Astrocyte (in vitro differentiated cells and primary cell): ENCODE measurements around the gene MET.

Experiments
- EZH2 ChIP-seq: IDR thresholded peaks from 2 replicates; pipeline ENCODE4 v1.6.1; 2012; ENCODE audit warnings: mild to moderate bottlenecking, low read length, inconsistent platforms; ENCODE audit not compliant: insufficient read depth
- TF ChIP-seq, protein P1 (sequence below): IDR thresholded peaks from 2 replicates; pipeline ENCODE4 v1.5.1; 2011; ENCODE audit warnings: low read depth, mild to moderate bottlenecking, inconsistent platforms, low read length, moderate library complexity; ENCODE audit not compliant: insufficient read depth

DNA sequence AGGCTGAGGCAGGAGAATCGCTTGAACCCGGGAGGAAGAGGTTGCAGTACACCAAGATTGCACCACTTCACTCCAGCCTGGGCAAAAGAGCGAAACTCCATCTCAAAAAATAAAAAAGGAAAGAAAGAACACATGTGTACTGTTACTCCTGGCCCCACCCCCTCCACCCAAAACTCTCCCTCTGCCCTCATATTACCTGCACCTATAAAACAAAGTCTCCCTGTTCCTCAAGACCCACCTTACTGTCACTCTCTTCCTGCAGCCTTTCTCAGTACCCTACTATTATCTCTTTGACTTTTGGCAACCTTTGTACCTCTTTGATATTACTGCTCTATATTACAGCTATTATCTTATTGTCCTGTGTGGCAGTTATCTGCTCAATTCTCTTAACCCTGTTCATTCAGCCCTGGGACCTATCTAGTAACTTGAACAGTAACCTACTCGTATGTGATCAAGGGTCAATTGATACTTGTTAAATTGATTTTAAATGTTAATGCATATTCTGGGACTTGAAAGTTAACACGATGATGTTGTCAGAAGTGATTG is 121.9 kb downstream of the MET start:
- TF ChIP-seq EZH2 = no peak
- TF ChIP-seq, protein P1, sequence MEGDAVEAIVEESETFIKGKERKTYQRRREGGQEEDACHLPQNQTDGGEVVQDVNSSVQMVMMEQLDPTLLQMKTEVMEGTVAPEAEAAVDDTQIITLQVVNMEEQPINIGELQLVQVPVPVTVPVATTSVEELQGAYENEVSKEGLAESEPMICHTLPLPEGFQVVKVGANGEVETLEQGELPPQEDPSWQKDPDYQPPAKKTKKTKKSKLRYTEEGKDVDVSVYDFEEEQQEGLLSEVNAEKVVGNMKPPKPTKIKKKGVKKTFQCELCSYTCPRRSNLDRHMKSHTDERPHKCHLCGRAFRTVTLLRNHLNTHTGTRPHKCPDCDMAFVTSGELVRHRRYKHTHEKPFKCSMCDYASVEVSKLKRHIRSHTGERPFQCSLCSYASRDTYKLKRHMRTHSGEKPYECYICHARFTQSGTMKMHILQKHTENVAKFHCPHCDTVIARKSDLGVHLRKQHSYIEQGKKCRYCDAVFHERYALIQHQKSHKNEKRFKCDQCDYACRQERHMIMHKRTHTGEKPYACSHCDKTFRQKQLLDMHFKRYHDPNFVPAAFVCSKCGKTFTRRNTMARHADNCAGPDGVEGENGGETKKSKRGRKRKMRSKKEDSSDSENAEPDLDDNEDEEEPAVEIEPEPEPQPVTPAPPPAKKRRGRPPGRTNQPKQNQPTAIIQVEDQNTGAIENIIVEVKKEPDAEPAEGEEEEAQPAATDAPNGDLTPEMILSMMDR = no peak
